NT2/D1 (cell line): Measurements from ENCODE around the gene WDR35.

Experiments used
- SUZ12 ChIP-seq: IDR thresholded peaks from 2 replicates; pipeline ENCODE4 v1.6.1; 2011; ENCODE audit not compliant: insufficient read length, insufficient read depth; ENCODE audit errors: extremely low read depth
- YY1 ChIP-seq: IDR thresholded peaks from 2 replicates; pipeline ENCODE4 v1.6.1; 2011; ENCODE audit not compliant: insufficient read length, insufficient read depth
- ZNF274 ChIP-seq: IDR thresholded peaks from 2 replicates; pipeline ENCODE4 v1.6.1; 2011; ENCODE audit warnings: mild to moderate bottlenecking, low read depth, low read length

DNA sequence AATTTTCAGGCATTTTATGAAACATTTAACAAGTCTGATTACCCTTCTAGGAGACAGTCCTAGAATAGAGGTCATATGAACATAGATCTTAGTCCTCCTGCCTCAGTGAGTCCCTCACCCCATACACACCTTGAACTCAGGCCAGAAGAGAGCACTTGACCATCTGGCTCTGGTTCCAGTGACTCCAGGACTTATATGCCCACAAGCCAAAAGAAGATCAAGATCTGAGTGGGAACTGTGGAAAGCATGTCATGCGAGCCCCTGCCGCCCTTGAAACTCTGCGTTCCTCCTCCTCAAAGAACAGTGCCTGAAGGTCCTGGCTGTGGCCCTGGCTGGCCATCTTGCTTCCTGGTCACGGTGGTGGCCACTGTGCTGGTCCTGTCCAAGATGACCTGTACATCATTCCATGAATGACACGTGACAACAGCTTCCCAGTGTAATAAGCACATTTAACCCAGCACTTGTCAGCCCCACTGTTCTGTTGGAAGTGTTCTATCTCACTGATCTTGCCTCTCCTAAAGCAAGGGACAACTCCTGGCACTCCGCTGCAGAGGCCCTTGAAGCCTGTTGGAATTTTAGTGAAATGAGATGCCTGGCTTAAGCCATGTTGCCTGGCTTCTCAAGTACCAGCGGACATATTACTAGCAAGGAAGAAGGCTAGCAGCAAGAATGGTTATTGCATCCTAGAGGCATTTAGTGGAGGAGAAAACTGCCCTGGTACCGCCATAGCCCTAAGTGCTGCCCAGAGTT is 105.8 kb downstream of the WDR35 start:
- TF ChIP-seq ZNF274 (no peak), YY1 (no peak), SUZ12 (no peak)
